H1 (cell line): Measurements from ENCODE around the gene SPEM1. TPM values are rescaled to one million over a fixed set of nuclear protein-coding genes. Genes with fewer than 3 reads are reported as not detected.
A peak's percentile ranks its signal among the peaks of the same experiment; 100 is the strongest.

Experiments used
- CTCF ChIA-PET: fragments of 300-600 bp; sonication (Branson Sonifier 250); formaldehyde crosslinking; loops from one replicate; lab custom pipeline; 2021; ENCODE audit not compliant: partially characterized antibody; lab: Charles Lee
- POLR2A ChIA-PET: fragments of 300-600 bp; sonication (Branson Sonifier 250); formaldehyde crosslinking; loops from one replicate; lab custom pipeline; 2021; ENCODE audit warnings: inconsistent platforms; ENCODE audit not compliant: partially characterized antibody; lab: Charles Lee
- DNase-seq, 2 experiments: peaks; one replicate each; pipeline versions ENCODE4 v3.0.0 to v3.0.0-alpha.2; 2010 to 2022; ENCODE audit warnings: low spot score in 2 of 2, low read depth in 1 of 2, mixed read lengths in 1 of 2
- FAIRE-seq: peaks from 2 replicates; lab custom pipeline; 2011; peaks lifted over from hg19 to GRCh38; lab: Jason Lieb, UNC
- H2AFZ ChIP-seq: 2 replicates; pipeline ENCODE4 v1.8.1; 2012; ENCODE audit warnings: low read length, inconsistent platforms
- H2AK5ac ChIP-seq: 2 replicates; pipeline ENCODE4 v1.6.1; 2013; ENCODE audit warnings: low read depth, low read length
- H2BK120ac ChIP-seq: replicated peaks from 2 replicates; pipeline ENCODE3; 2013; ENCODE audit warnings: low read depth, low read length, inconsistent platforms
- H2BK12ac ChIP-seq: 2 replicates; pipeline ENCODE4 v1.6.1; 2013; ENCODE audit warnings: low read depth, low read length
- H2BK15ac ChIP-seq: 2 replicates; pipeline ENCODE4 v1.6.1; 2013; ENCODE audit warnings: low read length
- H2BK20ac ChIP-seq: 2 replicates; pipeline ENCODE4 v1.6.1; 2013; ENCODE audit warnings: low read length
- H2BK5ac ChIP-seq: 2 replicates; pipeline ENCODE4 v1.6.1; 2013; ENCODE audit warnings: low read depth, low read length
- H3K14ac ChIP-seq: 2 replicates; pipeline ENCODE4 v1.6.1; 2013; ENCODE audit warnings: inconsistent platforms; ENCODE audit not compliant: insufficient read length
- H3K18ac ChIP-seq: 2 replicates; pipeline ENCODE4 v1.6.1; 2013; ENCODE audit warnings: low read length; ENCODE audit errors: extremely low read depth
- H3K23ac ChIP-seq: 2 replicates; pipeline ENCODE4 v1.6.1; 2013; ENCODE audit warnings: inconsistent platforms; ENCODE audit not compliant: insufficient read length
- H3K23me2 ChIP-seq: 2 replicates; pipeline ENCODE4 v1.6.1; 2013; ENCODE audit warnings: low read depth, low read length
- H3K27ac ChIP-seq: 2 replicates; pipeline ENCODE4 v1.6.1; 2011; ENCODE audit warnings: low read depth, low read length, inconsistent platforms
- H3K27me3 ChIP-seq, 4 experiments: replicated peaks in 1 of 4; 1 replicate in 1 of 4; 2 replicates in 3 of 4; pipeline versions ENCODE4 v1.6.1 to v1.8.1; 2011 to 2013; ENCODE audit warnings: low read length in 3 of 4, mild to moderate bottlenecking in 3 of 4, inconsistent platforms in 2 of 4, mixed read lengths in 2 of 4, moderate library complexity in 1 of 4; ENCODE audit not compliant: control insufficient read depth in 3 of 4, insufficient read depth in 3 of 4; ENCODE audit errors: extremely low read depth in 1 of 4
- H3K36me3 ChIP-seq, 4 experiments: 2 replicates each; pipeline versions ENCODE4 v1.6.1 to v1.8.1; 2011 to 2013; ENCODE audit warnings: mild to moderate bottlenecking in 4 of 4, low read length in 3 of 4, moderate library complexity in 2 of 4, control low read depth in 1 of 4, inconsistent platforms in 1 of 4; ENCODE audit not compliant: insufficient read depth in 4 of 4, control insufficient read depth in 2 of 4
- H3K4ac ChIP-seq: replicated peaks from 2 replicates; pipeline ENCODE3; 2013; ENCODE audit warnings: low read length, low read depth, mixed read lengths, inconsistent platforms; ENCODE audit not compliant: insufficient read length
- H3K4me1 ChIP-seq, 4 experiments: replicated peaks in 1 of 4; 1 replicate in 1 of 4; 2 replicates in 3 of 4; pipeline versions ENCODE4 v1.6.1 to v1.8.1; 2011 to 2013; ENCODE audit warnings: low read length in 3 of 4, inconsistent platforms in 2 of 4, mixed read lengths in 1 of 4; ENCODE audit not compliant: insufficient read depth in 4 of 4, control insufficient read depth in 3 of 4
- H3K4me2 ChIP-seq, 2 experiments: 2 replicates each; pipeline versions ENCODE4 v1.6.1 to v1.8.1; 2011 to 2013; ENCODE audit warnings: low read depth in 2 of 2, low read length in 2 of 2, control low read depth in 1 of 2, inconsistent platforms in 1 of 2, mild to moderate bottlenecking in 1 of 2; ENCODE audit not compliant: insufficient read depth in 1 of 2
- H3K4me3 ChIP-seq, 4 experiments: fragments of 200-600, 300-600 bp in 1 of 4; sonication (generic), shearing (Covaris generic), sonication (Bioruptor Twin) in 1 of 4; 2 replicates each; pipeline versions ENCODE4 v1.5.1 to v1.8.1; 2011 to 2016; ENCODE audit warnings: low read length in 4 of 4, low read depth in 3 of 4, control low read depth in 2 of 4, inconsistent platforms in 2 of 4, mild to moderate bottlenecking in 2 of 4, mixed read lengths in 1 of 4, moderate library complexity in 1 of 4; ENCODE audit not compliant: insufficient read depth in 2 of 4; ENCODE audit errors: extremely low read depth in 1 of 4
- H3K56ac ChIP-seq: replicated peaks from 2 replicates; pipeline ENCODE3; 2013; ENCODE audit warnings: low read depth, mild to moderate bottlenecking, mixed read lengths, low read length, inconsistent platforms; ENCODE audit not compliant: insufficient read length
- H3K79me1 ChIP-seq: 2 replicates; pipeline ENCODE4 v1.6.1; 2013; ENCODE audit warnings: low read depth, low read length, control low read depth
- H3K79me2 ChIP-seq, 2 experiments: 2 replicates each; pipeline versions ENCODE4 v1.6.1 to v1.8.1; 2012 to 2013; ENCODE audit warnings: low read length in 2 of 2, mild to moderate bottlenecking in 2 of 2, inconsistent platforms in 1 of 2; ENCODE audit not compliant: insufficient read depth in 2 of 2, control insufficient read depth in 1 of 2
- H3K9ac ChIP-seq, 4 experiments: replicated peaks in 1 of 4; 1 replicate in 1 of 4; 2 replicates in 3 of 4; pipeline versions ENCODE4 v1.6.1 to v1.8.1; 2011 to 2013; ENCODE audit warnings: low read depth in 3 of 4, low read length in 3 of 4, control low read depth in 2 of 4, mild to moderate bottlenecking in 2 of 4, moderate library complexity in 2 of 4, inconsistent platforms in 1 of 4; ENCODE audit errors: extremely low read depth in 1 of 4
- H3K9me3 ChIP-seq, 2 experiments: 2 replicates each; pipeline versions ENCODE4 v1.6.1 to v1.8.1; 2012 to 2013; ENCODE audit warnings: mild to moderate bottlenecking in 2 of 2, moderate library complexity in 2 of 2, control low read depth in 1 of 2, inconsistent platforms in 1 of 2, low read depth in 1 of 2, low read length in 1 of 2, mixed read lengths in 1 of 2; ENCODE audit not compliant: insufficient read depth in 2 of 2
- H4K20me1 ChIP-seq, 2 experiments: replicated peaks in 1 of 2; 2 replicates each; pipeline versions ENCODE3 to v1.8.1; 2011 to 2013; ENCODE audit warnings: inconsistent platforms in 2 of 2, low read length in 2 of 2, mild to moderate bottlenecking in 1 of 2; ENCODE audit not compliant: insufficient read depth in 2 of 2, control insufficient read depth in 1 of 2
- H4K5ac ChIP-seq: 2 replicates; pipeline ENCODE4 v1.6.1; 2013; ENCODE audit warnings: low read length, low read depth, mixed read lengths, inconsistent platforms; ENCODE audit not compliant: insufficient read length
- H4K8ac ChIP-seq: 2 replicates; pipeline ENCODE4 v1.8.0; 2013; ENCODE audit warnings: mild to moderate bottlenecking, moderate library complexity, low read length, inconsistent platforms; ENCODE audit not compliant: insufficient read depth; ENCODE audit errors: extremely low read depth
- H4K91ac ChIP-seq: replicated peaks from 2 replicates; pipeline ENCODE3; 2013; ENCODE audit warnings: low read length, mixed read lengths, inconsistent platforms; ENCODE audit not compliant: insufficient read length
- ATF3 ChIP-seq: IDR thresholded peaks from 2 replicates; pipeline ENCODE4 v1.6.1; 2011; ENCODE audit warnings: low read depth, mild to moderate bottlenecking, low read length; ENCODE audit not compliant: insufficient read depth
- EGR1 ChIP-seq: IDR thresholded peaks from 2 replicates; pipeline ENCODE4 v1.6.1; 2011; ENCODE audit warnings: low read depth, low read length, borderline replicate concordance
- HDAC2 ChIP-seq, 2 experiments: fragments of 300-600 bp in 1 of 2; sonication (generic) in 1 of 2; IDR thresholded peaks; 2 replicates each; pipeline ENCODE4 v1.6.1; 2011 to 2012; ENCODE audit warnings: low read depth in 2 of 2, low read length in 2 of 2, mild to moderate bottlenecking in 2 of 2, moderate library complexity in 2 of 2, borderline replicate concordance in 1 of 2, inconsistent platforms in 1 of 2
- RAD21 ChIP-seq, 2 experiments: IDR thresholded peaks in 1 of 2; conservative IDR thresholded peaks in 1 of 2; 2 replicates each; pipeline ENCODE4 v1.6.1; 2011; ENCODE audit warnings: low read depth in 2 of 2, low read length in 2 of 2, improper control_type of control experiment in 1 of 2, inconsistent platforms in 1 of 2, mild to moderate bottlenecking in 1 of 2, moderate library complexity in 1 of 2
- RFX5 ChIP-seq: IDR thresholded peaks from 2 replicates; pipeline ENCODE4 v1.6.1; 2011; ENCODE audit warnings: low read depth, low read length, improper control_type of control experiment, borderline replicate concordance
- RNF2 ChIP-seq: fragments of 200-900, 300-1000 bp; sonication (generic); IDR thresholded peaks from 2 replicates; pipeline ENCODE4 v1.7.1; 2016; ENCODE audit warnings: borderline replicate concordance, low read depth, mild to moderate bottlenecking, antibody characterized with exemption, low read length; ENCODE audit not compliant: poor library complexity, severe bottlenecking; ENCODE audit errors: missing control alignments
- SUZ12 ChIP-seq: fragments of 200-600 bp; sonication (generic); IDR thresholded peaks from 2 replicates; pipeline ENCODE4 v1.6.1; 2012; ENCODE audit warnings: mild to moderate bottlenecking, inconsistent platforms, low read length, moderate library complexity, mixed read lengths
- WGBS, 2 experiments: shearing (Covaris generic) in 1 of 2; methylation state at CpG; one replicate each; pipeline versions ENCODE4 v1.1.6 to v1.1.7; 2013 to 2015; ENCODE audit warnings: low lambda C conversion rate in 2 of 2, mixed read lengths in 2 of 2, inconsistent platforms in 1 of 2, low coverage in 1 of 2, missing lambda C conversion rate in 1 of 2; ENCODE audit not compliant: insufficient replicate concordance in 2 of 2, insufficient coverage in 1 of 2, insufficient read length in 1 of 2; ENCODE audit errors: extremely low coverage in 1 of 2, missing lambda C conversion rate in 1 of 2; 5-methylcytosine and 5-hydroxymethylcytosine counted together
- polyA plus RNA-seq, 7 experiments: library from polyadenylated mRNA; depleted of rRNA in 3 of 7; stranded (reverse) in 5 of 7; unstranded in 2 of 7; fragments of >200 nt in 5 of 7; fragments of 200-250 nt in 2 of 7; gene quantifications; 1 replicate in 5 of 7; 2 replicates in 1 of 7; 4 replicates in 1 of 7; pipeline versions ENCODE4 v1.2.1 to v1.2.3, GENCODE V29; 2011 to 2013; ENCODE audit warnings: missing spikeins in 2 of 7, mixed read lengths in 2 of 7
- total RNA-seq: library from RNA; stranded (reverse); fragmentation: NEBNext Ultra II Directional; extraction: Animal tissue kit (Norgen Biotek cat#: 25700); gene quantifications from 2 replicates; pipeline ENCODE4 v1.2.1, GENCODE V29; 2021

SPEM1 gene
- total and polyA plus RNA-seq, 2 of the 8 experiments (the other 6 are each of a cell fraction or from before 2014, with no cell fraction given) = not detected

- Histone ChIP-seq H2BK20ac (0 out of 2 replicates have a peak overlapping the region, but pooled peaks have one; percentile 61), H3K4me1 (peaks cover 0 to 22% (median 9%) of the 10 kb centered on the region in 4 experiments; a peak in 6 of 7 replicates), H3K23ac (no peak overlapping the region), H3K14ac (no peak overlapping the region), H3K56ac (peak overlapping the region; percentile 42), H3K4me2 (peak overlapping the region; percentile 91), H2BK120ac (peak overlapping the region; percentile 91), H4K8ac (peak overlapping the region; percentile 97), H3K23me2 (peaks cover 30% of the 10 kb centered on the region), H3K79me2 (no peaks in the 10 kb centered on the region), H3K9ac (peak overlapping the region in 3 of 4 experiments; percentile 1 to 46 (median 35); a peak in 5 of 7 replicates), H2AFZ (no peak overlapping the region; the same call in 1 of the 2 replicates), H2BK5ac (peak overlapping the region; percentile 63), H3K18ac (peak overlapping the region; percentile 90), H3K27ac (peak overlapping the region; percentile 59), H2BK12ac (peak overlapping the region; percentile 94), H4K5ac (peak overlapping the region; percentile 8), H3K27me3 (peaks cover 2 to 19% (median 12%) of the 10 kb centered on the region in 4 experiments; a peak in 6 of 7 replicates), H2AK5ac (no peak overlapping the region; the same call in 1 of the 2 replicates), H3K36me3 (no peaks in the 10 kb centered on the region), H4K91ac (peak overlapping the region; percentile 79), H3K4ac (peak overlapping the region; percentile 100), H3K4me3 (peak overlapping the region; percentile 50 to 83 (median 67)), H4K20me1 (no peaks in the 10 kb centered on the region), H3K9me3 (no peaks in the 10 kb centered on the region), H2BK15ac (peak overlapping the region; percentile 95; the same call in 1 of the 2 replicates), H3K79me1 (no peaks in the 10 kb centered on the region)
- CTCF ChIA-PET = interaction anchor here (0.7 to 5.1 kb wide), 31 partner anchors 9 to 195 kb away, joined by 3 to 56 read pairs (median 5); partner anchors contain the start of genes CHRNB1, KCTD11, SLC35G6 and SPEM2
- POLR2A ChIA-PET = interaction anchor here (0.6 to 15.5 kb wide), 34 partner anchors 9 to 321 kb away, joined by 3 to 339 read pairs (median 4); partner anchors contain the start of genes ACAP1, ASGR2, CHRNB1 and CLDN7
- FAIRE-seq (no peak), DNase-seq (peak in 1 of 2 experiments; percentile 84)
- WGBS, 2 experiments = 6% methylated on average over 28 of the region's 49 CpGs; no CpG with 5 or more reads in 1 of the 2 experiments
- peak; percentile 39; the same call in 1 of the 2 replicates for TF ChIP-seq EGR1
- TF ChIP-seq RAD21 (IDR thresholded peaks at IDR 0.05 in 1 of 2, conservative IDR thresholded peaks at IDR 0.05 in 1 of 2; ENCODE audit: low read depth in 2 of 2, low read length in 2 of 2) = no peak; a peak in 1 of 4 replicates
- no peak for TF ChIP-seq ATF3
- TF ChIP-seq HDAC2 (IDR thresholded peaks at IDR 0.05; ENCODE audit: borderline replicate concordance in 1 of 2, low read depth in 2 of 2, low read length in 2 of 2) = peak in 1 of 2 experiments; percentile 26; a peak in 1 of 4 replicates
- no peak for TF ChIP-seq RNF2
- no peak for TF ChIP-seq RFX5
- TF ChIP-seq SUZ12 = peak; percentile 20; the same call in 1 of the 2 replicates
Observed at GRCh38 chr17:7435676-7436555, 15.8 kb downstream of the SPEM1 start.
